Measurements from ENCODE around the gene PYGL.

DNA sequence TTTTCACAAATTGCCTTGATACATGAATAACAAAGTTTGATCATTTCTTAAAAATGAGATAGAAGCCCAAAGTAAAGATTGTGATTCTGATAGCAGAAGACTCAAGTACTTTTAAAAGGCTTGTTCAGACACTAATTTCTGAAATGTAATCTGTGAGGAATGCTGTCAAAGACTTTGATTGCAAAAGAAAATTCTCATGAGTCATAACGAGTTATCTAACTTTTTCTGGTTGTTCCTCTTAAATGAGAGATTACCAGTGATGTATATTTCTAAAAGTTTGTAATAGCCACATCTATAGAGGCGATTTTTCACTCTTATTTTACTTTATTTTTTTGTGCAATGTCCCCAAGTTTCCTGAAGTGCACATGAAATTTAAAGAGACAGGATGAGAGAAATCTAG lies 7.0 kb downstream of the PYGL start:
- TF ChIP-seq, protein P1, sequence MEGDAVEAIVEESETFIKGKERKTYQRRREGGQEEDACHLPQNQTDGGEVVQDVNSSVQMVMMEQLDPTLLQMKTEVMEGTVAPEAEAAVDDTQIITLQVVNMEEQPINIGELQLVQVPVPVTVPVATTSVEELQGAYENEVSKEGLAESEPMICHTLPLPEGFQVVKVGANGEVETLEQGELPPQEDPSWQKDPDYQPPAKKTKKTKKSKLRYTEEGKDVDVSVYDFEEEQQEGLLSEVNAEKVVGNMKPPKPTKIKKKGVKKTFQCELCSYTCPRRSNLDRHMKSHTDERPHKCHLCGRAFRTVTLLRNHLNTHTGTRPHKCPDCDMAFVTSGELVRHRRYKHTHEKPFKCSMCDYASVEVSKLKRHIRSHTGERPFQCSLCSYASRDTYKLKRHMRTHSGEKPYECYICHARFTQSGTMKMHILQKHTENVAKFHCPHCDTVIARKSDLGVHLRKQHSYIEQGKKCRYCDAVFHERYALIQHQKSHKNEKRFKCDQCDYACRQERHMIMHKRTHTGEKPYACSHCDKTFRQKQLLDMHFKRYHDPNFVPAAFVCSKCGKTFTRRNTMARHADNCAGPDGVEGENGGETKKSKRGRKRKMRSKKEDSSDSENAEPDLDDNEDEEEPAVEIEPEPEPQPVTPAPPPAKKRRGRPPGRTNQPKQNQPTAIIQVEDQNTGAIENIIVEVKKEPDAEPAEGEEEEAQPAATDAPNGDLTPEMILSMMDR (IDR thresholded peaks at IDR 0.05 in 2 of 3, conservative IDR thresholded peaks at IDR 0.05 in 1 of 3; ENCODE audit: control insufficient read depth in 2 of 3, extremely low read depth in 1 of 3, insufficient read depth in 1 of 3, low read depth in 3 of 3, low read length in 3 of 3): no peak
- TF ChIP-seq RAD51 (IDR thresholded peaks at IDR 0.05) (no peak), JUNB (IDR thresholded peaks at IDR 0.05) (no peak), SUZ12 (IDR thresholded peaks at IDR 0.05; ENCODE audit: unreplicated experiment) (no peak)
